Upper lobe of right lung (tissue), 1 donor: ENCODE results near the gene BIRC2. TPM values are rescaled to one million over a fixed set of nuclear protein-coding genes. Genes with fewer than 3 reads are reported as not detected.

Experiments
- ATAC-seq: fragments of 200-7000 bp; cut with Tn5 transposase; one replicate; pipeline ENCODE4 v1.9.1; 2020; ENCODE audit warnings: mild to moderate bottlenecking, moderate library complexity
- DNase-seq: peaks from one replicate; pipeline ENCODE4 v3.0.0-alpha.2; 2020
- H3K27ac ChIP-seq: fragments of 200-600 bp; one replicate; pipeline ENCODE4 v1.8.0; 2022
- H3K27me3 ChIP-seq: fragments of 200-600 bp; one replicate; pipeline ENCODE4 v1.8.0; 2022; ENCODE audit warnings: mild to moderate bottlenecking
- H3K36me3 ChIP-seq: fragments of 200-600 bp; one replicate; pipeline ENCODE4 v1.8.0; 2022
- H3K4me1 ChIP-seq: fragments of 200-600 bp; one replicate; pipeline ENCODE4 v1.8.0; 2022
- H3K4me3 ChIP-seq: fragments of 200-600 bp; one replicate; pipeline ENCODE4 v1.8.0; 2022; ENCODE audit warnings: mild to moderate bottlenecking
- H3K9me3 ChIP-seq: fragments of 200-600 bp; one replicate; pipeline ENCODE4 v1.8.0; 2022
- CTCF ChIP-seq: fragments of 200-600 bp; IDR thresholded peaks from one replicate; pipeline ENCODE4 v1.8.0; 2022; ENCODE audit warnings: antibody characterized with exemption
- intact Hi-C: fragments of 100-400 bp; cut with DNase I; formaldehyde crosslinking; loops from one replicate; pipeline ENCODE4 v1.11.0; 2022
- total RNA-seq: library from RNA; stranded (reverse); fragmentation: NEBNext Ultra II Directional; extraction: Animal tissue kit (Norgen Biotek cat#: 25700); gene quantifications from one replicate; pipeline ENCODE4 v1.2.1, GENCODE V29; 2021
- donor health status: DM: no; HTN: yes; CAD: no; lungs with severe emphysema.

The BIRC2 gene
- total RNA-seq, 1 donor from 2014 or later = 44.1 TPM

DNA sequence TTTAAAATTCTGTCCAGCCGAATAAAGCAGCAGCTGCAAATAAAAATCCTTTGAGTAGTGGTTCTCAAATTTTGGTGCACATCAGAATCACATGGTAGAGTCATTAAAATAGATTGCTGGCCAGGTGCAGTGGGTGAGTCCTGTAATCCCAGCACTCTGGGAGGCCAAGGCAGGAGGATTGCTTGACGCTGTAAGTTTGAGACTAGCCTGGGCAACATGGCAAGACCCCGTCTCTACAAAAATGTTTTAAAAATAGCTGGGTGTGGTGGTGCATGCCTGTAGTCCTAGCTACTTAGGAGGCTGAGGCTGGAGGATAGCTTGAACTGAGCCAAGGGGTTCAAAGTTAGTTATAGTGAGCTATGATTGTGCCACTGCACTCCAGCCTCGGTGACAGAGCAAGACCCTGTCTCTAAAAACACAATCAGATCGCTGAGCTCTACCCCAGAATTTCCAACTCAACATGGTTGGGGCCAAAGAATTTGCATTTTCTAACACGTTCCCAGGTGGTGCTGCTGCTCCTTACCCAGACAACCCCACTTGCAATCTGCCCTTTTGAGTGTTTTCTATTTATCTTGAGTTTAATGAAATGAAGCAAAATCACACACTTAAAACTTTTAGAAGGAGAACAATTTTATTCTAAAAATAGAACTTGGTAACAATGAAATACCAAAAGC is 48.8 kb downstream of the BIRC2 start:
- intact Hi-C loops = loop anchor here (10.0 kb wide), 1 partner anchor 89 kb away; no protein-coding TSS in a partner anchor
- ATAC-seq = no peak

DNA sequence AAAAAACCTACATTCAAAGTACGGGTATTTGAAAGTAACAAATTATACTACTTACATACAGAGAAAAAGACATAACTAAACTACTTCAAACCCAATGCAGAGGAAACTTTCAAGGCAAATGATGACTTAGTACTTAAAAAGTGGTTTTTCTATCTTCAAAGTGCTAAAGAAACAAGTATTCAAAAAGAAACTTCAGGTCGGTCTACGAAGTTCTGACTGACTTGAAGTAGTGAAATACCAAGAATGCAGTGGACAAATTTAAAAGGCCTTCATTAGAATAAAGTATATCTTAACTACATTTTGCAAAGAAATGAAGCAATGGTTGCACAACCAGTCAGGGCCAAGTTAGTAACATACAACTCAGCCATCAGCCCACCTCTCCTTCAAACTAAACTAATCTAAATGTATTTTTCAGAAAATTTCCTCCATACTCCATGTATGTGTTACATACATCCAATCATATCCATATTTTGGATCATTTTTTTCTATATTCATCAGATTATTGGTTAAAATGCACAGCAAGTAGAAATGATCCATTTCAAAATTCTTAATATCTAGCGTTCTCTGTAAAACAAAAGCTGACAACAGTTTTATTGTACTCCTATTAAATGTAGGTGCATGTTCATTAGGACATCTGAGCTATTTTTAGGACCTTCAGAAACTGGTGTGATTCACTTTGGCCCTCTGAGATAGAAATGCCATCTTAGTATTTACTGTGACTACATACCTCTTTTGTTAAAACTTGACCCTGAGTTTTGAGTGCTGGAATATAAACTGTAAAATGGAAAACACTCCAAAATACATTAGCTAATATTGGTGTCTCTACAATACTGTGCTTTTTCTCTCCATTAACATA is 49.9 kb downstream of the BIRC2 start:
- no peaks in the 10 kb centered on the region for H3K4me1 ChIP-seq
- DNase-seq = no peak
- H3K27ac ChIP-seq = no peak overlapping the region
- no peaks in the 10 kb centered on the region for H3K27me3 ChIP-seq
- H3K36me3 ChIP-seq = peaks cover 94% of the 10 kb centered on the region
- H3K4me3 ChIP-seq = no peak overlapping the region
- H3K9me3 ChIP-seq = no peaks in the 10 kb centered on the region
- intact Hi-C loops = loop anchor here (10.0 kb wide), 1 partner anchor 88 kb away; no protein-coding TSS in a partner anchor
- TF ChIP-seq CTCF = no peak
- no peak for ATAC-seq

More for the DNA sequence above, 48.8 kb downstream of the BIRC2 start:
- H3K4me1 ChIP-seq = no peaks in the 10 kb centered on the region
- no peak overlapping the region for H3K27ac ChIP-seq
- H3K9me3 ChIP-seq = no peaks in the 10 kb centered on the region
- DNase-seq = no peak
- no peak for TF ChIP-seq CTCF
- H3K36me3 ChIP-seq = peaks cover 92% of the 10 kb centered on the region
- H3K27me3 ChIP-seq = no peaks in the 10 kb centered on the region
- H3K4me3 ChIP-seq = no peak overlapping the region

DNA sequence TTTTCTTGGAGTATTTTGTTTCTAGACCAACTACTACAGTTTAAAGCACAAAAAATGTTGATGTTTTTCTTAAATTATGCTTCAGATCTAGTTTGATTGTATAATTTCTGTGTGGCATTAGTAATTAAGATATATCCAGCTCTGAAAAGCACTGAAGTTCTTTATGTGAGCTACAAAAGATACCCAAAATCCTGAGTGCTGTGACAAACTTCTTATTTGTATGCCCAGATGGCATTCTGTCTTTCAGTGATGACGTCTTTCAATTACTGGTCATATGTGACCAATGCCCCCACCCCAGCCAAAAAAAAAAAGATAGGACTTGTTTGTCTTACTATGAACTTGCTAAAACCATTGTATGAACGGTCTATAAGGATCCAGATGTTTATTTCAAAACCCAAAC is 51.3 kb downstream of the BIRC2 start:
- ATAC-seq = no peak
- no peak for TF ChIP-seq CTCF
- intact Hi-C loops = loop anchor here (10.0 kb wide), 1 partner anchor 87 kb away; no protein-coding TSS in a partner anchor

DNA sequence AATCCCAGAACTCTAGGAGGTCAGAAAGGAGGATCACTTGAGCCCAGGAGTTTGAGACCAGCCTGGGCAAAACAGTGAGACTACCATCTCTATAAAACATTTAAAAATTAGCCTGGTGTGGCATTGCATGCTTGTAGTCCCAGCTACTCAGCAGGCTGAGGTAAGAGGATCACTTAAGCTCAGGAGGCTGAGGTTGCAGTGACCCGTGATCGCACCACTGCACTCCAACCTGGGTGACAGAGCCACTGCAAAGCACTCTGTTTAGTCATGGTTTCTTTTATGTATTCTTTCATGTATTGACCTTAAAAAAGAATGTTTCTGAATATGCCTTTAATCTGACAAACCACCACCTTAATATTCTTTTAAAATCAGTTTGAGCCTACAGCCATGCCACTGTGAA is 52.2 kb downstream of the BIRC2 start:
- H3K9me3 ChIP-seq = no peaks in the 10 kb centered on the region
- no peaks in the 10 kb centered on the region for H3K27me3 ChIP-seq
- ATAC-seq = no peak
- H3K4me3 ChIP-seq = no peak overlapping the region
- no peak for TF ChIP-seq CTCF
- DNase-seq = no peak
- peaks cover 83% of the 10 kb centered on the region for H3K36me3 ChIP-seq
- H3K27ac ChIP-seq = no peak overlapping the region
- no peaks in the 10 kb centered on the region for H3K4me1 ChIP-seq
- intact Hi-C loops = loop anchor here (10.0 kb wide), 1 partner anchor 86 kb away; no protein-coding TSS in a partner anchor

More for the DNA sequence above, 51.3 kb downstream of the BIRC2 start:
- no peaks in the 10 kb centered on the region for H3K4me1 ChIP-seq
- peaks cover 85% of the 10 kb centered on the region for H3K36me3 ChIP-seq
- H3K4me3 ChIP-seq = no peak overlapping the region
- no peaks in the 10 kb centered on the region for H3K9me3 ChIP-seq
- DNase-seq = no peak
- H3K27me3 ChIP-seq = no peaks in the 10 kb centered on the region
- no peak overlapping the region for H3K27ac ChIP-seq

- H3K36me3 ChIP-seq = peaks cover 71% of the 10 kb centered on the region
- no peaks in the 10 kb centered on the region for H3K9me3 ChIP-seq
- intact Hi-C loops = no loop called here
- ATAC-seq = no peak
- no peak for DNase-seq
- no peak overlapping the region for H3K27ac ChIP-seq
- H3K4me1 ChIP-seq = no peaks in the 10 kb centered on the region
- H3K4me3 ChIP-seq = no peak overlapping the region
- no peak for TF ChIP-seq CTCF
- no peaks in the 10 kb centered on the region for H3K27me3 ChIP-seq
Measured at GRCh38 chr11:102400603-102401002, 53.6 kb downstream of the BIRC2 start.
